IPS DF 6.9 (cell line): Measurements from ENCODE around the gene NLRP3.
"Not testable (repeated sequence)": the region's sequence is repeated elsewhere in the genome, so short reads cannot be mapped to it uniquely, and the experiment has no call there.

Experiments used
- DNase-seq: peaks from one replicate; pipeline ENCODE4 v3.0.0-alpha.2; 2013; ENCODE audit warnings: low read depth, low spot score
- H3K27ac ChIP-seq: one replicate; pipeline ENCODE4 v1.5.1; 2013; ENCODE audit warnings: low read length, control low read depth
- H3K27me3 ChIP-seq: 2 replicates; pipeline ENCODE4 v1.6.1; 2013; ENCODE audit warnings: mild to moderate bottlenecking, low read length; ENCODE audit not compliant: control insufficient read depth, insufficient read depth
- H3K36me3 ChIP-seq: 2 replicates; pipeline ENCODE4 v1.6.1; 2013; ENCODE audit warnings: low read length; ENCODE audit not compliant: control insufficient read depth, insufficient read depth
- H3K4me1 ChIP-seq: 2 replicates; pipeline ENCODE4 v1.6.1; 2013; ENCODE audit warnings: low read length; ENCODE audit not compliant: control insufficient read depth, insufficient read depth
- H3K4me3 ChIP-seq: 2 replicates; pipeline ENCODE4 v1.5.1; 2013; ENCODE audit warnings: mild to moderate bottlenecking, low read length
- H3K9me3 ChIP-seq: 2 replicates; pipeline ENCODE4 v1.6.1; 2013; ENCODE audit warnings: low read length, inconsistent platforms; ENCODE audit not compliant: control insufficient read depth, insufficient read depth
- WGBS: extraction: QIAGEN DNeasy Blood & Tissue Kit; methylation state at CpG from one replicate; pipeline ENCODE4 v1.1.7; 2013; ENCODE audit warnings: mixed read lengths, missing lambda C conversion rate; ENCODE audit not compliant: insufficient read length, insufficient coverage; 5-methylcytosine and 5-hydroxymethylcytosine counted together

The NLRP3 gene

DNA sequence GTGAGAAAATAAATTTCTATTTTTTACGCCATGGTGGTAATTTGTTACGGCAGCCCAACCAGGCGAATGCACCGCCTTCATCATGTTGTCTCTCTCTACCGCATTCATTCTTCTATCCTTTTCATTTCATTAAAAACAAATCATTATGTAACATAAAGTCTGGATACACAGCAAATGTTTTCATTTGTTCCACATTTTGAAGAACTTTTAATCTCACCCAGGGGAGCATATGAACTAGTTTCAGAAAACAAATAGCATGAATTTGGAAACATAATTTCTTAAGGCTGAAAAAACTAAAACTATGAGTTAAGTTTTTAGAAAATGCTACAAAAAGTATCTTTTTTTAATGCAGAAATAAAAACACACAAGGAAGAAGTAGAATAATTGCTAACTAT is 53.2 kb downstream of the NLRP3 start:
- H3K9me3 ChIP-seq: no peaks in the 10 kb centered on the region
- no peak overlapping the region for H3K27ac ChIP-seq
- H3K4me3 ChIP-seq: no peak overlapping the region
- 0 out of 2 replicates have a peak, but pooled peaks cover 1% of the 10 kb centered on the region for H3K4me1 ChIP-seq
- H3K36me3 ChIP-seq: no peaks in the 10 kb centered on the region
- DNase-seq: no peak
- 100% methylated on average over 2 of the region's 5 CpGs for WGBS
- no peaks in the 10 kb centered on the region for H3K27me3 ChIP-seq

DNA sequence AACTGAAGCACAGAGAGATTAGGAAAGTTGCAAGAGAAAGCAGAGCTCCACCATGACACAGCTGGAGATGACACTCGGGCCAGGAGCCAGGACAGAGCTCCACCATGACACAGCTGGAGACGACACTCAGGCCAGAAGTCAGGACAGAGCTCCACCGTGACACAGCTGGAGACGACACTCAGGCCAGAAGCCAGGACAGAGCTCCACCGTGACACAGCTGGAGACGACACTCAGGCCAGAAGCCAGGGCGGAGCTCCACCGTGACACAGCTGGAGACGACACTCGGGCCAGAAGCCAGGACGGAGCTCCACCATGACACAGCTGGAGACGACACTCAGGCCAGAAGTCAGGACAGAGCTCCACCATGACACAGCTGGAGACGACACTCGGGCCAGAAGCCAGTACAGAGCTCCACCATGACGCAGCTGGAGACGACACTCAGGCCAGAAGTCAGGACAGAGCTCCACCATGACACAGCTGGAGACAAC is 55.0 kb downstream of the NLRP3 start:
- H3K27ac ChIP-seq, DNase-seq, H3K27me3 ChIP-seq, H3K4me1 ChIP-seq, H3K4me3 ChIP-seq, H3K36me3 ChIP-seq, H3K9me3 ChIP-seq: not testable (repeated sequence)
- no CpG with 5 or more reads among the region's 16 CpGs for WGBS

GRCh38 chr1:247471445-247472016 is 55.6 kb downstream of the NLRP3 start:
- 0 out of 2 replicates have a peak, but pooled peaks cover 1% of the 10 kb centered on the region for H3K4me1 ChIP-seq
- no peak for DNase-seq
- no peak overlapping the region for H3K4me3 ChIP-seq
- no peaks in the 10 kb centered on the region for H3K27me3 ChIP-seq
- H3K9me3 ChIP-seq: no peaks in the 10 kb centered on the region
- no CpG with 5 or more reads among the region's 12 CpGs for WGBS
- H3K27ac ChIP-seq: no peak overlapping the region
- no peaks in the 10 kb centered on the region for H3K36me3 ChIP-seq

- DNase-seq: no peak
Observed at GRCh38 chr1:247472035-247472434, 56.1 kb downstream of the NLRP3 start.

DNA sequence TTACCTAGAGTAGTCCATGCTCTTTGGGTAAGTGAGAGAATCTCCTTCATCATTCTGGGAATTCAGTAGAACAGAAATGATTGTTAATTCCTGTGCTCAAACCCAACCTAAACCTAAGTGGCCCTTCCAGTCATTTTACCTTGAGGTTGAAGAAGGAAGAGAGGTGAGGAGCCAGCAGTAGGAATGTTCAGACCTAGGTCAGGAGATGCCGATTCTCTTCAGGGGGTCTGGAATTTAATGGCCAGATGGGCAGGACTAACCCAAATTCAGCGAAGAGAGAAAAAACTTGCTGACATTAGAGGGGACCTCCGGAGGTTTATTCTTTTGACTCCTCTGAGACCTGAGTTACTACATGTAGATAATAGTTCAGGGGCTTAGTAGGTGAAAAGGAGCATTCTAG is 58.4 kb downstream of the NLRP3 start:
- 0 out of 2 replicates have a peak, but pooled peaks cover 1% of the 10 kb centered on the region for H3K4me1 ChIP-seq
- H3K9me3 ChIP-seq: no peaks in the 10 kb centered on the region
- no peak overlapping the region for H3K27ac ChIP-seq
- DNase-seq: peak; percentile 9
- H3K27me3 ChIP-seq: no peaks in the 10 kb centered on the region
- H3K4me3 ChIP-seq: no peak overlapping the region
- no peaks in the 10 kb centered on the region for H3K36me3 ChIP-seq
- no CpG with 5 or more reads among the region's 3 CpGs for WGBS

More at GRCh38 chr1:247472035-247472434, 56.1 kb downstream of the NLRP3 start:
- no peaks in the 10 kb centered on the region for H3K36me3 ChIP-seq
- no CpG with 5 or more reads among the region's 1 CpG for WGBS
- no peak overlapping the region for H3K27ac ChIP-seq
- H3K9me3 ChIP-seq: no peaks in the 10 kb centered on the region
- no peak overlapping the region for H3K4me3 ChIP-seq
- H3K27me3 ChIP-seq: no peaks in the 10 kb centered on the region
- 0 out of 2 replicates have a peak, but pooled peaks cover 1% of the 10 kb centered on the region for H3K4me1 ChIP-seq

DNA sequence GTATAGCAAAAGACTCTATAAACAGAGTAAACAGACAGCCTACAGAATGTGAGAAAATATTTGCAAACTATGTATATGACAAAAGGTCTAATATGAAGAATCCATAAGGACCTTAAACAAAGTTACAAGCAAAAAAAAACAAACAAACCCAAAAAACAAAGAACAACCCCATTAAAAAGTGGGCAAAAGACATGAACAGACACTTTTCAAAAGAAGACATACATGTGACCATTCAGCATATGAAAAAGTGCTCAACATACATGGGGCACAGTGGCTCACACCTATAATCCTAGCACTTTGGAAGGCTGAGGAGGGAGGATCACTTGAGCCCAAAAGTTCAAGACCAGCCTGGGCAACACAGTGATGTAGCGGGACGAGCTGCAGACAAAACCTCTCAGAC is 59.8 kb downstream of the NLRP3 start:
- H3K9me3 ChIP-seq: no peaks in the 10 kb centered on the region
- WGBS: no CpG with 5 or more reads among the region's 2 CpGs
- H3K4me3 ChIP-seq: no peak overlapping the region

DNA sequence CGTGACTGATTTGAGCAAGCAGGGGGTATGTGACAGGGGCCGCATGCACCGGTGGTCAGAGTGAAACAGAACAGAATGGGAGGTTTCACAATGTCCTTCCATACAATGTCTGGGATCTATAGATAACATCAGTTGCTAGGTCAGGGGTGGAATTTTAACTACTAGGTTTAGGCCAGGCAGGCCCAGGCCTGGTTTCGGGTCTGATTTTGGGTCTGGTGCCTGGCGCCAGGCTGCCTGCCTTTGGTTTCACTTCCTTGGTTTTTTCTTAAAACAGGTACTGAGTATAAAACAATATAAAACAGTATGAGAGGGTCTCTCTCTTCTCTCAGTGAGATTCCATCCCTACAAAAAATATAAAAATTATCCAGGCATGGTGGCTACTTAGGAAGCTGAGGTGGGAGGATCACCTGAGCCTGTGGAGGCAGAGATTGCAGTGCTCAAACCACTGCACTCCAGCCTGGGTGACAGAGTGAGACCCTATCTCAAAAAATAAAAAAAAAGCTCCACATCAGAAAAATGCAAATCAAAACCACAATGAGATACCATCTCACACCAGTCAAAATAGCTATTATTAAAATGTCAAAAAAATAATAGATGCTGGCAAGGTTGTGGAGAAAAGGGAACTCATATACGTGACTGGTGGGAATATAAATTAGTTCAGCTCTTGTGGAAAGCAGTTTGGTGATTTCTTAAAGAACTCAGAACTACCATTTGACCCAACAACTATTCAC is 60.5 kb downstream of the NLRP3 start:
- not testable (repeated sequence) for H3K27me3 ChIP-seq, H3K36me3 ChIP-seq, H3K9me3 ChIP-seq, H3K4me1 ChIP-seq, H3K4me3 ChIP-seq, H3K27ac ChIP-seq, DNase-seq
- no CpG with 5 or more reads among the region's 6 CpGs for WGBS

More for the DNA sequence above, 59.8 kb downstream of the NLRP3 start:
- H3K27me3 ChIP-seq: no peaks in the 10 kb centered on the region
- H3K27ac ChIP-seq: no peak overlapping the region
- no peak for DNase-seq
- no peaks in the 10 kb centered on the region for H3K36me3 ChIP-seq
- 0 out of 2 replicates have a peak, but pooled peaks cover 1% of the 10 kb centered on the region for H3K4me1 ChIP-seq

GRCh38 chr1:247482747-247483146 is 66.8 kb downstream of the NLRP3 start:
- DNase-seq: no peak
- Histone ChIP-seq H3K27me3 (no peaks in the 10 kb centered on the region), H3K4me3 (no peak overlapping the region), H3K4me1 (no peaks in the 10 kb centered on the region), H3K9me3 (no peaks in the 10 kb centered on the region), H3K36me3 (no peaks in the 10 kb centered on the region), H3K27ac (no peak overlapping the region)
- WGBS: no CpG with 5 or more reads among the region's 1 CpG

DNA sequence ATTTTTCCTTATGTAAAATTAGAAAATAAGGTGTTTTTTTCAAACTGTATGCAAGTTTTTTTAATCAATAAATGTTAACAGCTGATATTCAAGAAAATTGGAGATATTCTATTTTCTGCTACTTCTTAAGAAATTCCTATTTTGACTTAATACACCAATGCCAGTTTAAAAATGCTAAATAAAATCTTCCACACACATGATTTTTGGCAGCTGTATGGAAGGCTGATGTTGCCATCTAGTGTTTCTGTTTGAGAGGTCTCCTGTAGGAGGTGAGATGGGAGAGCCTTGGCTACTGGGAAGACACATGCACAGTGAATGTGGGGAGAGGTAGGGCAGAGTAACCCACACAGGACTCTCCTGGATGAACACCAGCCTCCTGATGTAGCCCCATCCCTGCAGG is 71.1 kb downstream of the NLRP3 start:
- Histone ChIP-seq H3K9me3 (no peaks in the 10 kb centered on the region), H3K27ac (no peak overlapping the region), H3K4me1 (no peaks in the 10 kb centered on the region), H3K27me3 (no peaks in the 10 kb centered on the region), H3K4me3 (no peak overlapping the region), H3K36me3 (no peaks in the 10 kb centered on the region)
- DNase-seq: peak; percentile 16

DNA sequence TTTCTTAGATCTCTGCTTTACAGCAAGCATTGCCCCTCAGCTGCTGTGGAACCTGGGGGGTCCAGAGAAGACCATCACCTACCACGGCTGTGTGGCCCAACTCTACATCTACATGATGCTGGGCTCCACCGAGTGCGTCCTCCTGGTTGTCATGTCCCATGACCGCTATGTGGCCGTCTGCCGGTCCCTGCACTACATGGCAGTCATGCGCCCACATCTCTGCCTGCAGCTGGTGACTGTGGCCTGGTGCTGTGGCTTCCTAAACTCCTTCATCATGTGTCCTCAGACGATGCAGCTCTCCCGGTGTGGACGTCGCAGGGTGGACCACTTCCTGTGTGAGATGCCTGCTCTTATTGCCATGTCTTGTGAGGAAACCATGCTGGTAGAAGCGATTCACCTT is 75.4 kb downstream of the NLRP3 start:
- Histone ChIP-seq H3K9me3 (no peaks in the 10 kb centered on the region), H3K36me3 (no peaks in the 10 kb centered on the region), H3K27ac (no peak overlapping the region), H3K4me1 (no peaks in the 10 kb centered on the region), H3K4me3 (no peak overlapping the region), H3K27me3 (no peaks in the 10 kb centered on the region)
- no CpG with 5 or more reads among the region's 12 CpGs for WGBS
- DNase-seq: no peak

DNA sequence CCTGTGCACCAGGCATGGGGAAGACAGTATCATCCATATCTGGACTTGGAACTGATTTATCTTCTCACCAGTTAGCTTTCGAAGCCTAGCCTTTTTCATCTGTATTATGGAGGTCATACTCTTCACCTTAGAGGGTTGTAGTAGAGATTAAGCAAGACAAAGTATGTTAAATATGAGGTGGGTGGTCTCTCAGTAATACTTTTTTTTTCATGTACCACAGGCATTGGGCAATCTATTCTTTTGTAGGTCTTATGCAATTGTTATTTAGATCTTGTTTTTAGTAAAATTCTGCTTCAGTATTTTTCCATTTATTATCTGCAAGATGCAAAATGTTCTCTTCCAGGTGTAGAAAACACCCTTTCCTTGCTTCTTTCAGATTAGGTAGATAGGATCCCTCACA is 77.1 kb downstream of the NLRP3 start:
- H3K27ac ChIP-seq: no peak overlapping the region
- no peak overlapping the region for H3K4me3 ChIP-seq
- WGBS: no CpG with 5 or more reads among the region's 1 CpG
- H3K36me3 ChIP-seq: no peaks in the 10 kb centered on the region
- no peaks in the 10 kb centered on the region for H3K27me3 ChIP-seq
- no peaks in the 10 kb centered on the region for H3K4me1 ChIP-seq
- no peaks in the 10 kb centered on the region for H3K9me3 ChIP-seq
- DNase-seq: no peak
